ENCODE data around the gene CD47.

The CD47 gene

GRCh38 chr3:108012304-108012703, 78.5 kb downstream of the CD47 start:
- H3K27ac ChIP-seq (ENCODE audit: low read depth, low read length): no peak overlapping the region
- H3K9me3 ChIP-seq (ENCODE audit: control insufficient read depth, insufficient read depth, low read length): no peaks in the 10 kb centered on the region
- H3K36me3 ChIP-seq (ENCODE audit: control insufficient read depth, insufficient read depth, low read length): no peaks in the 10 kb centered on the region
- peaks cover 5% of the 10 kb centered on the region for H3K4me1 ChIP-seq (ENCODE audit: control insufficient read depth, insufficient read depth, low read length)
- H3K4me3 ChIP-seq (ENCODE audit: low read depth, low read length): no peak overlapping the region
- no peak overlapping the region for H3K9ac ChIP-seq (ENCODE audit: low read depth, low read length)
- H3K27me3 ChIP-seq (ENCODE audit: control insufficient read depth, insufficient read depth, low read length): no peaks in the 10 kb centered on the region

- Histone ChIP-seq H3K4me1 (ENCODE audit: control insufficient read depth, insufficient read depth, low read length) (peaks cover 5% of the 10 kb centered on the region), H3K9ac (ENCODE audit: low read depth, low read length) (no peak overlapping the region), H3K27me3 (ENCODE audit: control insufficient read depth, insufficient read depth, low read length) (no peaks in the 10 kb centered on the region), H3K27ac (ENCODE audit: low read depth, low read length) (no peak overlapping the region), H3K4me3 (ENCODE audit: low read depth, low read length) (no peak overlapping the region), H3K36me3 (ENCODE audit: control insufficient read depth, insufficient read depth, low read length) (no peaks in the 10 kb centered on the region), H3K9me3 (ENCODE audit: control insufficient read depth, insufficient read depth, low read length) (no peaks in the 10 kb centered on the region)
These were observed 79.2 kb downstream of the CD47 start for GRCh38 chr3:108011616-108012015.

GRCh38 chr3:108008931-108009639, 81.7 kb downstream of the CD47 start:
- no peaks in the 10 kb centered on the region for H3K4me1 ChIP-seq (ENCODE audit: control insufficient read depth, insufficient read depth, low read length)
- H3K36me3 ChIP-seq (ENCODE audit: control insufficient read depth, insufficient read depth, low read length): no peaks in the 10 kb centered on the region
- H3K4me3 ChIP-seq (ENCODE audit: low read depth, low read length): no peak overlapping the region
- no peak overlapping the region for H3K9ac ChIP-seq (ENCODE audit: low read depth, low read length)
- H3K9me3 ChIP-seq (ENCODE audit: control insufficient read depth, insufficient read depth, low read length): no peaks in the 10 kb centered on the region
- no peaks in the 10 kb centered on the region for H3K27me3 ChIP-seq (ENCODE audit: control insufficient read depth, insufficient read depth, low read length)
- H3K27ac ChIP-seq (ENCODE audit: low read depth, low read length): no peak overlapping the region

- Histone ChIP-seq H3K9ac (ENCODE audit: low read depth, low read length) (no peak overlapping the region), H3K4me1 (ENCODE audit: control insufficient read depth, insufficient read depth, low read length) (no peaks in the 10 kb centered on the region), H3K36me3 (ENCODE audit: control insufficient read depth, insufficient read depth, low read length) (no peaks in the 10 kb centered on the region), H3K4me3 (ENCODE audit: low read depth, low read length) (no peak overlapping the region), H3K27me3 (ENCODE audit: control insufficient read depth, insufficient read depth, low read length) (no peaks in the 10 kb centered on the region), H3K27ac (ENCODE audit: low read depth, low read length) (no peak overlapping the region), H3K9me3 (ENCODE audit: control insufficient read depth, insufficient read depth, low read length) (no peaks in the 10 kb centered on the region)
These were observed 82.7 kb downstream of the CD47 start for GRCh38 chr3:108008106-108008505.

GRCh38 chr3:108006881-108007331, 83.9 kb downstream of the CD47 start:
- Histone ChIP-seq H3K4me1 (ENCODE audit: control insufficient read depth, insufficient read depth, low read length) (no peaks in the 10 kb centered on the region), H3K4me3 (ENCODE audit: low read depth, low read length) (no peak overlapping the region), H3K9ac (ENCODE audit: low read depth, low read length) (no peak overlapping the region), H3K27ac (ENCODE audit: low read depth, low read length) (no peak overlapping the region), H3K27me3 (ENCODE audit: control insufficient read depth, insufficient read depth, low read length) (no peaks in the 10 kb centered on the region), H3K36me3 (ENCODE audit: control insufficient read depth, insufficient read depth, low read length) (no peaks in the 10 kb centered on the region), H3K9me3 (ENCODE audit: control insufficient read depth, insufficient read depth, low read length) (no peaks in the 10 kb centered on the region)

- no peak overlapping the region for H3K27ac ChIP-seq (ENCODE audit: low read depth, low read length)
- no peaks in the 10 kb centered on the region for H3K27me3 ChIP-seq (ENCODE audit: control insufficient read depth, insufficient read depth, low read length)
- H3K9me3 ChIP-seq (ENCODE audit: control insufficient read depth, insufficient read depth, low read length): no peaks in the 10 kb centered on the region
- H3K4me3 ChIP-seq (ENCODE audit: low read depth, low read length): no peak overlapping the region
- no peak overlapping the region for H3K9ac ChIP-seq (ENCODE audit: low read depth, low read length)
- H3K4me1 ChIP-seq (ENCODE audit: control insufficient read depth, insufficient read depth, low read length): no peaks in the 10 kb centered on the region
- H3K36me3 ChIP-seq (ENCODE audit: control insufficient read depth, insufficient read depth, low read length): no peaks in the 10 kb centered on the region
These were observed 84.6 kb downstream of the CD47 start for GRCh38 chr3:108006077-108006771.

- Histone ChIP-seq H3K4me3 (ENCODE audit: low read depth, low read length) (no peak overlapping the region), H3K27ac (ENCODE audit: low read depth, low read length) (no peak overlapping the region), H3K27me3 (ENCODE audit: control insufficient read depth, insufficient read depth, low read length) (no peaks in the 10 kb centered on the region), H3K36me3 (ENCODE audit: control insufficient read depth, insufficient read depth, low read length) (no peaks in the 10 kb centered on the region), H3K9ac (ENCODE audit: low read depth, low read length) (no peak overlapping the region), H3K4me1 (ENCODE audit: control insufficient read depth, insufficient read depth, low read length) (no peaks in the 10 kb centered on the region), H3K9me3 (ENCODE audit: control insufficient read depth, insufficient read depth, low read length) (no peaks in the 10 kb centered on the region)
These were observed 86.2 kb downstream of the CD47 start for GRCh38 chr3:108004647-108005046.

- Histone ChIP-seq H3K4me3 (ENCODE audit: low read depth, low read length) (no peak overlapping the region), H3K4me1 (ENCODE audit: control insufficient read depth, insufficient read depth, low read length) (peaks cover 13% of the 10 kb centered on the region), H3K27me3 (ENCODE audit: control insufficient read depth, insufficient read depth, low read length) (no peaks in the 10 kb centered on the region), H3K27ac (ENCODE audit: low read depth, low read length) (no peak overlapping the region), H3K36me3 (ENCODE audit: control insufficient read depth, insufficient read depth, low read length) (no peaks in the 10 kb centered on the region), H3K9ac (ENCODE audit: low read depth, low read length) (no peak overlapping the region), H3K9me3 (ENCODE audit: control insufficient read depth, insufficient read depth, low read length) (no peaks in the 10 kb centered on the region)
These were observed 89.4 kb downstream of the CD47 start for GRCh38 chr3:108001457-108001856.

GRCh38 chr3:107999215-107999775, 91.5 kb downstream of the CD47 start:
- Histone ChIP-seq H3K27ac (ENCODE audit: low read depth, low read length) (peak overlapping the region; percentile 87), H3K9ac (ENCODE audit: low read depth, low read length) (peak overlapping the region; percentile 5; the same call in 1 of the 2 replicates), H3K4me3 (ENCODE audit: low read depth, low read length) (no peak overlapping the region), H3K27me3 (ENCODE audit: control insufficient read depth, insufficient read depth, low read length) (no peaks in the 10 kb centered on the region), H3K36me3 (ENCODE audit: control insufficient read depth, insufficient read depth, low read length) (no peaks in the 10 kb centered on the region), H3K4me1 (ENCODE audit: control insufficient read depth, insufficient read depth, low read length) (peaks cover 13% of the 10 kb centered on the region), H3K9me3 (ENCODE audit: control insufficient read depth, insufficient read depth, low read length) (no peaks in the 10 kb centered on the region)

GRCh38 chr3:107997671-107998070, 93.2 kb downstream of the CD47 start:
- Histone ChIP-seq H3K27ac (ENCODE audit: low read depth, low read length) (no peak overlapping the region), H3K4me1 (ENCODE audit: control insufficient read depth, insufficient read depth, low read length) (peaks cover 13% of the 10 kb centered on the region), H3K36me3 (ENCODE audit: control insufficient read depth, insufficient read depth, low read length) (no peaks in the 10 kb centered on the region), H3K9me3 (ENCODE audit: control insufficient read depth, insufficient read depth, low read length) (no peaks in the 10 kb centered on the region), H3K27me3 (ENCODE audit: control insufficient read depth, insufficient read depth, low read length) (no peaks in the 10 kb centered on the region), H3K4me3 (ENCODE audit: low read depth, low read length) (no peak overlapping the region), H3K9ac (ENCODE audit: low read depth, low read length) (no peak overlapping the region)

- no peak overlapping the region for H3K27ac ChIP-seq (ENCODE audit: low read depth, low read length)
- H3K9ac ChIP-seq (ENCODE audit: low read depth, low read length): no peak overlapping the region
- H3K27me3 ChIP-seq (ENCODE audit: control insufficient read depth, insufficient read depth, low read length): no peaks in the 10 kb centered on the region
- peaks cover 13% of the 10 kb centered on the region for H3K4me1 ChIP-seq (ENCODE audit: control insufficient read depth, insufficient read depth, low read length)
- no peaks in the 10 kb centered on the region for H3K36me3 ChIP-seq (ENCODE audit: control insufficient read depth, insufficient read depth, low read length)
- no peak overlapping the region for H3K4me3 ChIP-seq (ENCODE audit: low read depth, low read length)
- H3K9me3 ChIP-seq (ENCODE audit: control insufficient read depth, insufficient read depth, low read length): no peaks in the 10 kb centered on the region
These were observed 95.0 kb downstream of the CD47 start for GRCh38 chr3:107995823-107996222.

All from HUES48 (cell line).